Kidney (tissue), 14 donors: ENCODE results near the gene ASB3. TPM values are rescaled to one million over a fixed set of nuclear protein-coding genes. Genes with fewer than 3 reads are reported as not detected.

ENCODE experiments used
- DNase-seq, 5 donors: peaks; one replicate each; pipeline ENCODE4 v3.0.0-alpha.2; 2013 to 2020
- FAIRE-seq: peaks from 2 replicates; lab custom pipeline; 2012; peaks lifted over from hg19 to GRCh38; lab: Jason Lieb, UNC
- H3K27ac ChIP-seq, 2 donors: one replicate each; pipeline ENCODE4 v1.7.0; 2013; ENCODE audit warnings: low read depth in 2 of 2, low read length in 2 of 2, inconsistent platforms in 1 of 2
- H3K27me3 ChIP-seq: one replicate; pipeline ENCODE4 v1.7.1; 2013; ENCODE audit warnings: low read length, inconsistent platforms; ENCODE audit not compliant: control insufficient read depth, insufficient read depth
- H3K36me3 ChIP-seq, 3 donors: one replicate each; pipeline versions ENCODE4 v1.7.0 to v1.7.1; 2013; ENCODE audit warnings: low read length in 3 of 3, control low read depth in 1 of 3, inconsistent platforms in 1 of 3; ENCODE audit not compliant: insufficient read depth in 3 of 3, control insufficient read depth in 2 of 3
- H3K4me1 ChIP-seq, 3 donors: one replicate each; pipeline versions ENCODE4 v1.7.0 to v1.7.1; 2013; ENCODE audit warnings: low read length in 3 of 3, inconsistent platforms in 1 of 3, low read depth in 1 of 3; ENCODE audit not compliant: control insufficient read depth in 2 of 3, insufficient read depth in 2 of 3
- H3K4me3 ChIP-seq, 3 donors: one replicate each; pipeline versions ENCODE4 v1.7.0 to v1.8.1; 2013; ENCODE audit warnings: low read length in 3 of 3, control low read depth in 1 of 3, inconsistent platforms in 1 of 3
- H3K9ac ChIP-seq, 3 donors: one replicate each; pipeline versions ENCODE4 v1.7.0 to v1.7.1; 2013; ENCODE audit warnings: low read length in 3 of 3, control low read depth in 1 of 3, inconsistent platforms in 1 of 3
- H3K9me3 ChIP-seq, 3 donors: one replicate each; pipeline versions ENCODE4 v1.7.0 to v1.7.1; 2013; ENCODE audit warnings: low read length in 3 of 3, control low read depth in 1 of 3, inconsistent platforms in 1 of 3; ENCODE audit not compliant: control insufficient read depth in 2 of 3, insufficient read depth in 1 of 3
- CTCF ChIP-seq: IDR thresholded peaks from 3 replicates; pipeline ENCODE4 v1.5.1; 2012; ENCODE audit warnings: mild to moderate bottlenecking, moderate library complexity, borderline replicate concordance; ENCODE audit not compliant: insufficient read depth; ENCODE audit errors: extremely low read depth
- intact Hi-C: fragments of 100-400 bp; cut with DNase I; formaldehyde crosslinking; loops from one replicate; pipeline ENCODE4 v1.11.1; 2022
- polyA plus RNA-seq: library from polyadenylated mRNA; stranded (reverse); fragments of 350-450 nt; fragmentation: Illumina TruSeq; extraction: RNeasy Lipid Tissue Mini Kit (QIAGEN cat#74804); gene quantifications from one replicate; pipeline ENCODE4 v1.2.3, GENCODE V29; 2014; ENCODE audit warnings: low read depth, low replicate concordance; ENCODE audit not compliant: insufficient read depth
- total RNA-seq: library from RNA; stranded (reverse); fragmentation: NEBNext Ultra II Directional; extraction: Animal tissue kit (Norgen Biotek cat#: 25700); gene quantifications from one replicate; pipeline ENCODE4 v1.2.1, GENCODE V29; 2021
- donor health status: control.
- donor health status: control.
- donor health status: control.
- donor health status: control.
- donor health status: control.
- donor health status: DM: yes; HTN: yes; CAD: no.
- donor health status: Normal renal cell carcinoma (clear cell type).

Gene ASB3
- total and polyA plus RNA-seq, 2 donors from 2014 or later = 8.0 to 20.1 TPM

GRCh38 chr2:53635694-53636093, 151.1 kb downstream of the ASB3 start:
- DNase-seq = no peak

GRCh38 chr2:53633441-53633840, 153.3 kb downstream of the ASB3 start:
- no peak overlapping the region for H3K27ac ChIP-seq
- no peaks in the 10 kb centered on the region for H3K9me3 ChIP-seq
- no peak for TF ChIP-seq CTCF
- H3K4me1 ChIP-seq = no peaks in the 10 kb centered on the region
- no peaks in the 10 kb centered on the region for H3K27me3 ChIP-seq
- no peak overlapping the region for H3K9ac ChIP-seq
- H3K4me3 ChIP-seq = no peak overlapping the region
- FAIRE-seq (no peak), DNase-seq (no peak)
- H3K36me3 ChIP-seq = no peaks in the 10 kb centered on the region
- intact Hi-C loops = no loop called here

More at GRCh38 chr2:53635694-53636093, 151.1 kb downstream of the ASB3 start:
- Histone ChIP-seq H3K9me3 (peaks cover 0 to 3% (median 0%) of the 10 kb centered on the region in 3 donors), H3K27ac (no peak overlapping the region), H3K4me1 (no peaks in the 10 kb centered on the region), H3K9ac (no peak overlapping the region), H3K36me3 (no peaks in the 10 kb centered on the region), H3K27me3 (no peaks in the 10 kb centered on the region), H3K4me3 (no peak overlapping the region)
- no peak for TF ChIP-seq CTCF
- no peak for FAIRE-seq
- intact Hi-C loops = no loop called here

- peak in 1 of 5 donors; percentile 14 for DNase-seq
- H3K36me3 ChIP-seq = no peaks in the 10 kb centered on the region
- no peak overlapping the region for H3K4me3 ChIP-seq
- intact Hi-C loops = no loop called here
- H3K9ac ChIP-seq = no peak overlapping the region
- H3K27me3 ChIP-seq = no peaks in the 10 kb centered on the region
- no peak for FAIRE-seq
- TF ChIP-seq CTCF = no peak
- no peaks in the 10 kb centered on the region for H3K4me1 ChIP-seq
- no peaks in the 10 kb centered on the region for H3K9me3 ChIP-seq
- H3K27ac ChIP-seq = no peak overlapping the region
Observed at GRCh38 chr2:53632714-53633113, 154.0 kb downstream of the ASB3 start.

GRCh38 chr2:53632126-53632460, 154.7 kb downstream of the ASB3 start:
- no peak for FAIRE-seq
- intact Hi-C loops = no loop called here

More at GRCh38 chr2:53632126-53632460, 154.7 kb downstream of the ASB3 start:
- Histone ChIP-seq H3K36me3 (no peaks in the 10 kb centered on the region), H3K27me3 (no peaks in the 10 kb centered on the region), H3K4me1 (no peaks in the 10 kb centered on the region), H3K4me3 (no peak overlapping the region), H3K27ac (no peak overlapping the region), H3K9ac (no peak overlapping the region), H3K9me3 (no peaks in the 10 kb centered on the region)
- DNase-seq = no peak
- TF ChIP-seq CTCF = no peak
